ENCODE results near the gene RMP24.

RMP24 gene

DNA sequence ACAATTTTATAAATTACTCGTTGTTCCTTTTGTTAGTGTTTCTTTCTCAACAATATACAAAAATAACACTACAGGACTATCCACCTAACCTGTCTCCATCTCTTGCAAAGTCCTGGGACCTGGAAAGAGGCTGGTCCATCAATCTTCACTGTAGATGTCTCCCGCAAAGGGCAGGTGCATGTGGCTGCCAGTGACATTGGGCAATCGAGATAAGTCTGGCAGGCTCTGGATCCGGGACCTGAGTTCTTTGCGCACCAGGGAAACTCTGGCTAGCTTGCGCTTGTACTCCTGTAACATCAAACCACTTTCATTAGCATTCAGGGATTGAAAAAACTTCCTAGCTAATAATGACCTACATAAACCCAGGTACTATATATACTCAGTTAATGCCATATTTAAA, 20.5 kb downstream of the RMP24 start:
- 100% methylated on average over 4 of the region's 6 CpGs for WGBS (ENCODE audit: insufficient coverage)

DNA sequence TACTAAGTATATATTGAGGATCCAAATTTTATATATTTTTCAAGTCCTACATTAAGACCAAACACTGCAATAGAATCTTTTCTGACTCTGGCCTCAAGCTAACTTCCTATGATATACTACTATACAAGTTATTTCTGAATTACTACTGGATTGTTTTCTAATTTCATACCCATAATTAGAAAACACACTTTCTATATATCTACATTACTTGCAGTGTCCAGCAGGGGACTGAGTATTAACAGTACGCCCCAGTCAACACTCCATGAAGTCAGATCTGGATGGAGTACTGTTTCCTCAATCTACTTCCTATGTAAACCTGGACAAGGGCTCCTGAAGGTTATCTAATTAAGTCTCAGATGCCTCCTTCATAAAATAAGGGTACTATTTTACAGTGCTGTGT, 26.5 kb downstream of the RMP24 start:
- H3K4me3 ChIP-seq (replicated peaks in 1 of 3; ENCODE audit: low read depth in 2 of 3, low read length in 3 of 3) = no peak overlapping the region
- no peaks in the 10 kb centered on the region for H3K4me1 ChIP-seq (ENCODE audit: control insufficient read depth in 1 of 2, insufficient read depth in 2 of 2, low read length in 2 of 2)
- H3K4me3 Mint-ChIP-seq = no peak overlapping the region
- H3K36me3 Mint-ChIP-seq = peaks cover 3% of the 10 kb centered on the region in 2 donors
- H3K27ac Mint-ChIP-seq = no peak overlapping the region
- WGBS (ENCODE audit: insufficient coverage) = no CpG with 5 or more reads among the region's 1 CpG
- no peaks in the 10 kb centered on the region for H3K27me3 ChIP-seq (ENCODE audit: control insufficient read depth in 2 of 2, insufficient read depth in 2 of 2, low read length in 2 of 2)
- H3K27me3 Mint-ChIP-seq (ENCODE audit: low read depth in 3 of 3) = no peaks in the 10 kb centered on the region
- no peak overlapping the region for H3K27ac ChIP-seq (ENCODE audit: low read depth in 1 of 2, low read length in 2 of 2)
- H3K4me1 Mint-ChIP-seq = peaks cover 2% of the 10 kb centered on the region
- H3K36me3 ChIP-seq (replicated peaks in 1 of 2; ENCODE audit: control insufficient read depth in 1 of 2, insufficient read depth in 2 of 2, low read length in 2 of 2) = no peaks in the 10 kb centered on the region
- DNase-seq = no peak
- H3K79me2 ChIP-seq (ENCODE audit: insufficient read depth, low read length) = no peaks in the 10 kb centered on the region
- no peak overlapping the region for H3K4me2 ChIP-seq (replicated peaks; ENCODE audit: extremely low read depth, low read length, poor library complexity, severe bottlenecking)
- intact Hi-C loops (cut with micrococcal nuclease) = no loop called here
- no peak overlapping the region for H3K9ac ChIP-seq (ENCODE audit: insufficient read depth, low read length, poor library complexity, severe bottlenecking)
- TF ChIP-seq, protein P1, sequence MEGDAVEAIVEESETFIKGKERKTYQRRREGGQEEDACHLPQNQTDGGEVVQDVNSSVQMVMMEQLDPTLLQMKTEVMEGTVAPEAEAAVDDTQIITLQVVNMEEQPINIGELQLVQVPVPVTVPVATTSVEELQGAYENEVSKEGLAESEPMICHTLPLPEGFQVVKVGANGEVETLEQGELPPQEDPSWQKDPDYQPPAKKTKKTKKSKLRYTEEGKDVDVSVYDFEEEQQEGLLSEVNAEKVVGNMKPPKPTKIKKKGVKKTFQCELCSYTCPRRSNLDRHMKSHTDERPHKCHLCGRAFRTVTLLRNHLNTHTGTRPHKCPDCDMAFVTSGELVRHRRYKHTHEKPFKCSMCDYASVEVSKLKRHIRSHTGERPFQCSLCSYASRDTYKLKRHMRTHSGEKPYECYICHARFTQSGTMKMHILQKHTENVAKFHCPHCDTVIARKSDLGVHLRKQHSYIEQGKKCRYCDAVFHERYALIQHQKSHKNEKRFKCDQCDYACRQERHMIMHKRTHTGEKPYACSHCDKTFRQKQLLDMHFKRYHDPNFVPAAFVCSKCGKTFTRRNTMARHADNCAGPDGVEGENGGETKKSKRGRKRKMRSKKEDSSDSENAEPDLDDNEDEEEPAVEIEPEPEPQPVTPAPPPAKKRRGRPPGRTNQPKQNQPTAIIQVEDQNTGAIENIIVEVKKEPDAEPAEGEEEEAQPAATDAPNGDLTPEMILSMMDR (IDR thresholded peaks at IDR 0.05) = peak; percentile 44
- H4K20me1 ChIP-seq (ENCODE audit: insufficient read depth, low read length) = no peaks in the 10 kb centered on the region
- H2AFZ ChIP-seq (ENCODE audit: insufficient read depth, low read depth, low read length, poor library complexity, severe bottlenecking) = no peak overlapping the region
- H3K9me3 ChIP-seq (replicated peaks in 1 of 2; ENCODE audit: control insufficient read depth in 1 of 2, insufficient read depth in 1 of 2, low read length in 2 of 2) = no peaks in the 10 kb centered on the region
- H3K9me3 Mint-ChIP-seq = no peaks in the 10 kb centered on the region

More for the DNA sequence above, 20.5 kb downstream of the RMP24 start:
- Histone ChIP-seq H3K79me2 (ENCODE audit: insufficient read depth, low read length) (no peaks in the 10 kb centered on the region), H3K36me3 (replicated peaks in 1 of 2; ENCODE audit: control insufficient read depth in 1 of 2, insufficient read depth in 2 of 2, low read length in 2 of 2) (peaks cover 18 to 51% of the 10 kb centered on the region in 2 donors), H4K20me1 (ENCODE audit: insufficient read depth, low read length) (no peaks in the 10 kb centered on the region), H3K9ac (ENCODE audit: insufficient read depth, low read length, poor library complexity, severe bottlenecking) (no peak overlapping the region), H3K27me3 (ENCODE audit: control insufficient read depth in 2 of 2, insufficient read depth in 2 of 2, low read length in 2 of 2) (no peaks in the 10 kb centered on the region), H3K4me2 (replicated peaks; ENCODE audit: extremely low read depth, low read length, poor library complexity, severe bottlenecking) (no peak overlapping the region), H3K4me3 (replicated peaks in 1 of 3; ENCODE audit: low read depth in 2 of 3, low read length in 3 of 3) (no peak overlapping the region), H3K4me1 (ENCODE audit: control insufficient read depth in 1 of 2, insufficient read depth in 2 of 2, low read length in 2 of 2) (no peaks in the 10 kb centered on the region), H2AFZ (ENCODE audit: insufficient read depth, low read depth, low read length, poor library complexity, severe bottlenecking) (no peak overlapping the region), H3K9me3 (replicated peaks in 1 of 2; ENCODE audit: control insufficient read depth in 1 of 2, insufficient read depth in 1 of 2, low read length in 2 of 2) (no peaks in the 10 kb centered on the region), H3K27ac (ENCODE audit: low read depth in 1 of 2, low read length in 2 of 2) (no peak overlapping the region)
- Mint-ChIP-seq H3K27ac (no peak overlapping the region), H3K9me3 (no peaks in the 10 kb centered on the region), H3K36me3 (peaks cover 31 to 35% of the 10 kb centered on the region in 2 donors), H3K4me3 (no peak overlapping the region), H3K27me3 (ENCODE audit: low read depth in 3 of 3) (no peaks in the 10 kb centered on the region), H3K4me1 (peaks cover 2% of the 10 kb centered on the region)
- DNase-seq = no peak
- intact Hi-C loops (cut with micrococcal nuclease) = no loop called here
- TF ChIP-seq, protein P1 (IDR thresholded peaks at IDR 0.05) = no peak

All from CD14-positive monocyte (primary cell).